HG03064 (cell line): ENCODE measurements around the gene PRSS57.

Source experiments
- ATAC-seq: cut with Tn5 transposase; IDR thresholded peaks from one replicate; pipeline ENCODE4 v1.9.1; 2021; ENCODE audit warnings: low read depth; ENCODE audit not compliant: unreplicated experiment

Gene PRSS57

DNA sequence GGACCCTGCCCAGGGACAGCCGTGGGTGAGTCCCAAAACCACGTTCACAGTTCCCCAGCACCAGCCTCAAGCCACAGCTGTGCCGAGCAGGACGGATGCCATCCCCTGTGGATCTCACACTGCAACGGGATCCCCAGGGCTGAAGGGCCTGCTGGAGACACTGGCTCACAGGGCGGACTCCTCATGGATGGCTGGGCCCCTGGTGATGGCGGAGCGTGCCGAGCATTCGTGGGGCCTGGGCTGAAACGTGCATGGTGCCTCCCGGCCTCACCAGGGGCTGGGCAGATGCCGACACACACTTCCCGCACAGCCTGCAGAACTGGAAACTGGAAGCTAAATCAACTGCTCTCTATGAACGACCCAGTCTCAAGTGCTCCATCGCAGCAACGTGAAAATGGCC, 41.8 kb downstream of the PRSS57 start:
- no peak for ATAC-seq

DNA sequence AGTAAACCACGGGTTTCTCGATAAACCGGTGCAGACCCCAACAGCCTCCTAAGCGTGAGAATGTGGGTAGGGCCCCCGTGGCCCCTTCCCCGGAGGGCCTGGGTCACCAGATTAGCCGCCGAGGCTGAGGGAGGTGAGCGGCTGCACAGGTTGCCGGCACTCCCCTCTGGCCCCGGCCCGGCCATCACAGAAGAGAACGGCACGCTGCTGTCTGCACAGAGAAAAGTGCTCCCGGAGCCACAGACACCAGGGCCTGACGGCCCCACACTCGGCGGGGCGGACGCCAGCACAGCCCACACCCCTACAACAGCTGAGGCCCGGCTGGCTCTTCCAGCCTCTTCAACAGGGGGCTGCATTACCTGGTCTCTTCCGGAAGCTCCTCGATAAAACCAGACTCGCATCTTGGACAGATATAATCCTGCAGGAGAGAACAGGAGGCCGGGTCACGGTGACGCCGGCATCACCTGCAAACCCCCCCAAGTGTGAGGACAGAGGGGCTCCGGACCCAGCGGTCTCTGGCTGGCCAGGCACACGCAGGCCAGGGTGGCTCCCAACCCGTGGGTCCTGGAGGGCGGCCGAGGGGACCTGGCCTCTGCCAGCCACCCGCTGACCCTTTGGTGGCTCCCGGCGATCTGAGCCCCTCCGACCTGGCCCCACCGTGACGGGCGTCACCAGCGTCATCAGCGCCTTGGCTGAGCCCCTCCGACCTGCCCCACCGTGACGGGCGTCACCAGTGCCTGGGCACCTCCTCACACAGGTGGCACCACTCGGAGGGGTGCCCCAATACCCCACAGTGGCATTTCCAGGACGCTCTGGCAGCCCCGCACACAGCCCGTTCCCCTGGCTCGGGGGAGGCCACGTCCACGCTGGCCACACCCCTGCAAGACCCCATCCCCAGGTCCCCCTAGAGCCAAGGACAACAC, 42.5 kb downstream of the PRSS57 start:
- no peak for ATAC-seq

DNA sequence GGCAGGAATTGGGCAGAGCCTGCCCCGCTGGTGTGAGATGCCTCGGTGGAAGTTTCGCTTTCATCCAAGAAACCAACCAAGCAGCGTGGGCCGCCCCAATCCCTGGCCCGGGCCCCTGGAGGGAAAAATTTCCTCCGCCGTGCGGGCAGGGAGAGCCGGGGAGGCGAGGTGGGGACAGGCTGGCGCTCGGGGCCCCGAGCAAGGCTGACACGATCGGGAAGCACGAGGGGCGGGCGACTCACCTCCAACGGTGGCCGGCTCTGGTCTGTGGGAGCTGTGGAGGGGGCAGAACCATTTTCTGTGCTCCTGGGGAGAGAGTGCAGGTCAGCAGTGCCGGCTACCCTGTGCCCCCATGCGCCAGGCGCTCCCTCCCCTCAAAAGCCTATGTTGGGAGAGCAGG, 43.3 kb downstream of the PRSS57 start:
- ATAC-seq, result no peak

DNA sequence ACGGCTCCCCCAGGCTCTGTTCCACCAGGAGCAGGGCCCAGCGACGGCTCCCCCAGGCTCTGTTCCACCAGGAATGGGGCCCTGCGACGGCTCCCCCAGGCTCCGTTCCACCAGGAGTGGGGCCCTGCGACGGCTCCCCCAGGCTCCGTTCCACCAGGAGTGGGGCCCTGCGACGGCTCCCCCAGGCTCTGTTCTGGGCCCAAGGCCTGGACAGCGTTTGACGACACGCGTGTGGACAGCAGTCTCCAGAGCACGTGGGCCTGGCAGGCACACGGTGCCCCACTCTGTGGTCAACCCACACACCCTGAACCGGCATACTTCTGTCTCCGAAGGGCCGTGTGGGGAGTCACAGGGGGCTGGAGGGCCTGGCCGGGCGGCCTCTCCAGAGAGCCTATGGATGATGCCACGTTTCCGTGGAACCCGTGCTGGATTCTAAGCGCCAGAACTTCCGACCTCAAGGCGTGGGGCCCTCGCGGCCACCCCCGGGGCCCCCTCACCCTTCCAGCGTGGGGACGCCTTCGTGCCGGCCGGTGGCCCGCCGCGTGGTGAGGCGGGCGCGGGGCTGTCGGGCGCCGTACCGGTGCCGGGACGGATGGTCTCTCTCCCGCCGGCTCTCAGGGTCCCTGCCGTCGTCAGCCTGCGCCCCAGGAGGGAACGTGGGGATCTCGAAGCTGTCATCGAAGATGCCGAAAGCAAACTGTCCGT, 44.0 kb downstream of the PRSS57 start:
- no peak for ATAC-seq

DNA sequence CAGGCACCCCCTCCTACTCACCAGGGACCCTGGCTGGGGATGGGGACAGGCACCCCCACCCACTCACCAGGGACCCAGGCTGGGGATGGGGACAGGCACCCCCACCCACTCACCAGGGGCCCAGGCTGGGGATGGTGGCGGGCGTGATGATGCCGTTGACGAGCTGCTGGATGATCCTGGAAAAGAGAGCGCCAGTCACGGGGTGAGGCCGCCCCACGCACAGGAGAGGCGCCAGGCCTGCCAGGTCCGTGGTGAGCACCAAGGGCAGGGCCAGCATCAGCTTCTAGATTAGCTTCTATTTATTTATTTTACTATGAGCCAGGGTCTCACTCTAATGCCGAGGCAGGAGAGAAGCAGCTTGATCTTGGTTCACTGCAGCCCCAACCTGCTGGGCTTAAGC, 45.1 kb downstream of the PRSS57 start:
- no peak for ATAC-seq

DNA sequence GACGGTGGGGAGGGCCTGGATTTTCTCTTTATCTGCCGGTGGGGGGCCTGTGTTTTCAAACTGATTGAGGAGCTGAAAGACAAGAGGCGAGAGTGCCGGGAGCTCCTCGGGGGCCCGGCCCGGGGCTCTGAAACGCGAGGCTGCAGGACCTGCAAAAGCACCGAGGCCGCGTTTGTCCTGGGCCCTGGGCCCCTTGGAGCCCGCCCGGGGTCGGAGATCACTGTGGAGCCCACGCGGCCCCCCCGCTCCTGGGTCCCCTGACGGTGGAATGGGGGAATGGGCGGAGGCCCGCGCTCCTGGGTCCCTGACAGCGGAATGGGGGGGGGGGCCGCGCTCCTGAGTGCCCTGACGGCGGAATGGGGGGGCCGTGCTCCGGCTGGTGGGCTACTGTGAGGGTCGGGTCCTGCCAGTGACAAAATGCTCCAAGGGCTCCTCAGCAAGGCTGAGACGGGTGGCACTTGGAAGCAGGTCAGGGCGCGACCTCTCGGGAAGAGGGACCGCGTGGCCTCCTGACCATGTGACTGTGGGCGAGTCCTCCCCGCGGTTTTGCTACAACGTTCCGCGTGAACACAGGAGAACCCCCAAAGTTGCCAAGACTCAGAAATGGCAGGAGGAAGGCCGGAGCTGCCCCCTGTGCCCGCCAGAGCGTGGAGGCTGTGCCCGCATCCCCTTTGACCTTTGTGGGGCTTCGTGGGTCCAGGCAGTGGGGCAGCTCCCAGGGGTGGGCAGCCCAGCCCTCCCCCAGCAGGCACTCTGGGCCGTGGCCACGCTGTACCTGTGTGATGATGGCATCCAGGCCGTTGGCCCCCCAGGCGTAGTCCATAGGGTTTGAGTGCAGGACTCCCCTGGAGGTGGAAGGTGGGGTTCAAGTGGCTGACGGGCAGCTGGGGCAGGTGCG, 46.1 kb downstream of the PRSS57 start:
- no peak for ATAC-seq

DNA sequence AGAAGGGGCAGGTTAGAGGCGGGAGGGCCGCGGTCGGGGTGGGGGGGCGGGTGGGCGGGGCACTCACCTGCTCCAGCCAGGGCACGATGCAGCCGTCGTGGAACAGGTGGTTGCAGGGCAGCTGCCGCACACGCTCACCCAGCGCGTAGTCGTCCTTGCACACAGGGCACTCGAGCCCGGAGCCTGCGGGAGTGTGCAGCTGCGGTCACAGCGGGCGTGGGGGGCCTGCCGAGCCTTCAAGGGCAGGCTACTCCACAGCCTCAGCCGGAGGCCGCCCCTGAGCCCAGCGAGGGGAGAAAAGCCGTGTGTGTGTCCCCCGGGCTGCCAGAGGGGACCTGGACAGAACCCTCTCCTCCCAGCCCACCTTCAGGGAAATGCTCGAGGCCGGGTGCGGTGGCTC, 46.9 kb downstream of the PRSS57 start:
- ATAC-seq, result no peak

DNA sequence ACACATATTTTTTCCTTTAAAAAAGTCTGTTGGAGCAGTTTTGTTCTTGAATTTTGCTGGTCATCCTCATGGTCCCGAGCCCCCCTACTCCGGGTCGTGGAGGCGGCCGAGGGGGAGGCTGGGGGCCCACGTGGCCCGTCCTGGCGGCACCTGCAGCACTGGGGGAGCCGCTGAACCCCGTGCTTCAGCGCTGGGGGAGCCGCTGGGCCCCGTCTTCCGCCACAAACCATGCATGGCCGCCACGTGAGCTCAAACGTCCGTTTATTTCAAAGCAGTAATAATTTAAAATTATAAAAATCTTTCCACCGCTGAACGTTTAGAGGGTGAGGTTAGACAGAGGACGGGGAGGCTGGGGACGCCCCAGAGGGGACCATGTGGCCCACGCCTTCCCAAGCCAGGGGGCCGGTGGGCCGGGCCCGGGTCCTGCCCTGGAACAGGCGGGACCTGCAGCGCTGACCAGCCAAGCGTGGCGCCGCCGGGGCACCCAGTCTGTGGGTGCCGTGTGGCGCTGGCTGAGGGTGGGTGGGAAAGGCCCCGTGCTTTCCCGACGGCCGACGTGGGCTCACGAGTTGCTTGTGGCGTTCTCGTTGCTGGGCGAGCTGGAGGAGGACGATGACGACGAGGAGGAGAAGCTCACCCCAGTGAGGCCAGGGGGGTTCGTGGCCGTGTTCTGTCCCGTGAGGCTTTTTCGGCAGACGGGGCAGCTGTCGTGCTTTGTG, 47.5 kb downstream of the PRSS57 start:
- no peak for ATAC-seq

DNA sequence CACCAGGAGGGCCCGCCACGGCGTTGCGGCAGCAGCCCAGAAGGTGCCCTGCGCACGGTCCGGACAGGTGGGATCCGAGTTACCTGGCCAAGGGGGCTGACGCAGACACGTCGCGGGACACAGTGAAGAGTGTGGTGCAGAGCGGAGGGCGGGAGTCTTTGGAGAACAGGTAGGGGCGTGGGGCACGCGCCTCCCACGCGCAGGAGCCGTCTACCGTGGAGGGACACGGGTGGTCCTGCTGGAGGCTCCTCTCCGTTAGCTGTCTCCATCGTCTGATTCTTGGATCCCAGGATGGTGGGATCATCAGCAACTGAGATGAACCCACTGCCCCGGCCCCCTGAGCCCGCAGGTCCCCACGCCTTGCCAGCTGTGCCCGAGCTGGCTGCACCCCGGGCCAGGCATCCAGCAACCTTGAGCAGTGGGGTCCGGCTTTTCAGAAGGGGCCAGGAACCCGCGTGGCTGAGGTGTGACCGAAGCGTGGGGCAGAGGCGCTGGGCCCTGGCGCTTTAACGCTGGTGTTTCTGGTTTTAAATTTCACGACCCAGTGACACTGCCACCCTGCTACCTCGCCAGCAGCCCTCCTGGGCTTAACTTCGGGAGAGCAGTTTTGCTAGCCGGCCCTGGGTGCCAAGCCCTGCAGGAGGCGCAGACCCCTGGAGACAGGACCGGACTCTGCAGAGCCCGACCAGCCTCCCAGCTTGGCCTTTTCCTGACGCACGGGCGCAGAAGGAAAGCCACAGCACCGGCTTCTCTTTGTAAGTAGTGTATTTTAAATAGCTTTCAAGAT, 48.3 kb downstream of the PRSS57 start:
- ATAC-seq, result no peak

DNA sequence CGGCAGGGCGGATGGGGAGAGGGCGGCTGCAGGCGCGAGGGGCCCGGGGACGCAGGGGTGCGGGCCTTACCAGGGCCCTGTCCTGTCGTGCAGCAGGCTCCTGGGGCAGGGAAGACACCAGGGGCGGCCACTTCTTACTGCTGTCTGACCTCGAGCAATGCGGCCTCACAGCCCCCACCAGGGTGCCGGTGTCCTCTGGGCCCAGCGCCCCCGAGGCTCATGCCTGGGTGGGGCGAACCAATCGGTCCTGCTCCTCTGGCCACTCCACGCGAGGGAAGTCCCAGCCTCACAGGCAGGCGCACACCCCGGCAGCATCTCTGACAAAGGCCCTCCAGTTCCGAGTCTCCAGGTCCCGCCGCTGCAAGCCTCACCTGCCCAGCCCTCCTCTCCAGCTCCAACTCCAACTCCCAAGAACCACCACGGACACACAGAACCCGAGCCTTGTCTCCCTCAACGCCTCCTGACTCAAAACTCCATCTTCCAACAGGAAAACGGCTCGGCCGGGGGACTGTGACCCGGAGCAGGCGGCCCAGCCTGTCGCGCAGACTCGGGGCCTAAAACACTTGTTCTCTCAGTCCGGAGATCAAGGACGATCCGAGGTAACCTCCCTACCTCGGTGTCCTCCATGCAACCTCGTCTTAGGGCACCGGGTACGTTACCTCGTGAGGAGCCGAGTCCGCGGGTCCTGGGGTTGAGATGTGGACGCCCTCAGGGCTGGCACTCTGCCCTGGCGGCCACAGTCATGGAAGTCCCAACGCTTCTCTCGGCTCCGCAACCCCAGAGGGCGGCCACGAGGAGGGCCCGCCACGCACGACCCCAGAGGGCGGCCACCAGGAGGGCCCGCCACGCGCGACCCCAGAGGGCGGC, 49.1 kb downstream of the PRSS57 start:
- no peak for ATAC-seq

DNA sequence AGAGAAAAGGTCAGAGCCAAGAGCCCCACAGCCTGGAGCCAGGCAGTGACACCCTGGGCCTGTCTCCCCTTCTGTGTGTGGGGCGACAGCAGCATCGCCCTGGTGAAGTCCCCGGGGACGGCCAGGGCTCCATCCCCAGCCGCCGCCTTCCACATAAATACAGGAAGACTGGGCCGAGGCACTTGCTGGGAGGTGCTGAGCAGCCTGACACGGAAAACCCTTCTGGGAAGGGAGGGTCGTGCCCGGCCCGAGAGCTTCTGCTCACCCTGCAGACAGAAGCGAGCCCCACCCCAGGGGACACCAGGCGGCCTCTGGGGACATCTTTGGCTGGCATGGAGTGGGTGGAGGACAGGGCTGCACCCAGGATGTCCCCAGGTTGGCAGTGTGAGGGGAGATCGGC, 50.5 kb downstream of the PRSS57 start:
- no peak for ATAC-seq

DNA sequence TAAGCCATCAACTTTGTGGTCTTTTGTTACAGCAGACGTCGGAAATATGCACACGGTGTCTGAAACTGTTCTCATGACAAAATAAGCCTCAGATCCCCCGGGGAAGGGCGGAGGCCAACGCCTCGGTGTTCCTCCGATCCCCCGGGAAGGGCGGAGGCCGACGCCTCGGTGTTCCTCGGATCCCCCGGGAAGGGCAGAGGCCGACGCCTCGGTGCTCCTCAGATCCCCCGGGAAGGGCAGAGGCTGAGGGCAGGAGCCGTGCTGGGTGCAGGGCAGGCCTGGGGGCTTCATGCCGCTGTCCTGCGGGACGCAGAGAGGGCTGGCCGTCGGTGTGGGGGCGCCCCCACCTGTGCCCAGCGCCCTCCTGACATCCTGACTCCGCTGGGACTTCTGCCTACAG, 50.9 kb downstream of the PRSS57 start:
- no peak for ATAC-seq

DNA sequence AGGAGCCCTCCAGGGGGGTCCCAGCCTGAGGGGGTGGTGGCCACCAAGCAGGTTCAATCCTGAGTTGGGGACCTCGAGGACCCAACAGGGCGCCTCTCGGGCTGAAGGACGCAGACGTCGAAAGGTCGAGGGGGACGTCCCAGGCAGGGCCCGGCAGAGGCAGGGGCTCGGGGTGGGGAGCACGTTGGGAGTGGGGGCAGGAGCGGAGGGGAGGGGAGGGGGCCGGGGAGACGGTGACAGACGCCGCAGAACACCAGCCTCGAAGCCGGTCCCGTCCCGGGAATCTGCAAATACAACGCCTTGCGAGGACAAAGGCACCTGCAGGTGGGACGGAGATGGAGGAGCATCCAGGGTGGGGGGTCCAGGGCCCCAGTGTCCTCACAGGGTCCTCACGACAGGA, 51.5 kb downstream of the PRSS57 start:
- ATAC-seq, result no peak

DNA sequence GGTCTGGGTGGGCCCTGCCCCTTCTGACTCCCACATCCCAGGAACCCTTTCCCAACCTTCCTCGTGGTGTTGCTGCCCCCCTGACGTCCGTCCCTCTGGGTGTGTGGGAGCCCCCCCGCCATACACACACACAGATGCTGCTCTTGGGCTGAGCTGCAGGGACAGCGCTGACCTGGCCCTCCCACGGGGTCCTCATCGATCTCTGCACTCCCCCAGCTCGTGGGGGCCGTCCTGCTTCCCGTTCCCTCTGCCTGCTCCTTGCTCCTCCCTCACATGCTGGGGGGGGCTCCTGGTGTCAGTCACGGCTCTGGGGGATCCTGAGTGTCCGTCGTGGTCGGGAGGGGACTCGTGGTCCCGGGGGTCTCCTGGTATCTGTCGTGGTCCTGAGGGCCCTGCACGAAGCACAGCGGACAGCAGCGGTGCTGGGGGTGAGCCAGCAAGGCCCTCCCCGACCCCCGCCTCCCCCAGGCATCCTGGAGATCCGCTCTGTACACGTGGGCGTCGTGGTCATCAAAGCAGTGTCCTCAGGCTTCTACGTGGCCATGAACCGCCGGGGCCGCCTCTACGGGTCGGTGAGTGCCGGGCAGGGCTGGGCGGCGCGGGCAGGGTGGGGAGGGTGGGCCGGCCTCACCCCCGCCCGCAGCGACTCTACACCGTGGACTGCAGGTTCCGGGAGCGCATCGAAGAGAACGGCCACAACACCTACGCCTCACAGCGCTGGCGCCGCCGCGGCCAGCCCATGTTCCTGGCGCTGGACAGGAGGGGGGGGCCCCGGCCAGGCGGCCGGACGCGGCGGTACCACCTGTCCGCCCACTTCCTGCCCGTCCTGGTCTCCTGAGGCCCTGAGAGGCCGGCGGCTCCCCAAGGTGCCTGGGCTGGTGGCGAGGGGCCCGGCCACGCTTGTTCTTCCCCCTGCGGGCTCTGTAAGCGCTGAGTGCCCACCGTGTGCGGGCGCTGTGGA, 52.2 kb downstream of the PRSS57 start:
- ATAC-seq, result no peak

DNA sequence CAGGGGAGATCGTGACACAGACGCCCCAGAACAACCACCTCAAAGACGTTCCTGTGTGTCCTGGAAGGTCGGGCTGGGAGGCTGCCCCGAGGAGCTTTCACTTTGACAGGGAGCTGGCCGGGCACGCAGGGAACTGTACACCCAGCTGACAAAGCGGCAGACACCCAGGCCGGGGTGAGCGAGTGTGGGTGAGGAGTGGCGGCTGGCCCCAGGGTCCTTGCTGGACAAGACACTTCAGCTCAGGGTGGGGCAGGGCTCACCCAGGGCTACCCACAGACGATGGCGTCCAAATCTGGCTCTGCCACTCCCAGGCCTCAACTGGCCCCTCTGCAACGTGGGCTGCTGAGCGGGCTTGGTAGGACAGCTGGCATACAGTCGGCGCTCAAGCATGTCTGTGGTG, 53.5 kb downstream of the PRSS57 start:
- no peak for ATAC-seq

DNA sequence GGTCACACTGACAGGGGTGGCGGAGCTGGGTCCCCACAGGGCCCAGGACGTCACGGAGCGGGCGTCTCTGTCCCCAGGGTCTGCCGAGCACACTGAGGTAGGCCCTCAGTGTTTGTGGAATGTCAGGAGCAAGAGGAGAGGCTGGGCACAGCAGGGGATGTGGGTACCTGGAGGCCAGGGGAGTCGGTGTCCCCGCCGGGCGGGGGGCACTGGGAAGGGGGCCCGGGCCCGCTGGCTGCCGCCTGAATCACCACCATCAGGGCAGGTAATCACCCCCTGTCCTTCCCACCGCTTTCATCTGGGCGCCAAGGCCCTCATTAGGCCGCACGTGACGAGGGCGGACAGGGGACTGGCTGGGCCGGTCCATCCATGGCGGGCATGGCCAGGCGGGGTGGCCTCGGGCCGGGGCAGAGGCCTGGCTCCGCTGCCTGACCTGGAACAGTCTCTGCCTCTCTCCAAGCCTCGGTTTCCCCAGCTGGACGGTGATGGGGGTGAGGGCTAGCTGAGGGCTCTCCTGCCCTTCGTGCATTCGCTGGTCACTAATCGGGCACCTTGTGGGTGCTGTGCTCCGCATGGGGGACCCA, 54.6 kb downstream of the PRSS57 start:
- no peak for ATAC-seq

DNA sequence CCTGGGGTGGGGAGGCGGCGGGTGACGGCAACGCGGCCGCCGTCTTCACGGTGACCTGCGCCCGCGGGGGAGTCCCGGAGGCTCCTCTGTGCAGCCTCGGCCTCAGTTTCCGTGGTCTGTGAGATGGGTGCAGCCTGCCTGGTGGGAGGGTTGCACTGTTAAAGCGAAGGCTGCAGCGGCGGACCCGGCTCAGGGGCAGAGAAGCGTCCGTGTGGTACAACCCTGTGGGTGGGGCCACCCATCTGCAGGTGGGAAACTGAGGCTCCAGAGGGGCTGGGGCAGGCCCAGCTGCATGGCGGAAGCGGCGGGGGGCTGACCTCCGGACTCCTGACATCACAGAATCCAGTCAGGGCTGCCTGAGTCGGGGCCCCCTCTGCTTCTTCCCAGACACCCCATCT, 55.1 kb downstream of the PRSS57 start:
- ATAC-seq, result no peak
